GDM1 (cell line): ENCODE results near the gene SLC37A1.

Experiments used
- DNase-seq: peaks from one replicate; lab custom pipeline; 2025; lab: John Stamatoyannopoulos, UW

SLC37A1 gene

GRCh38 chr21:42507418-42507817 is 6.2 kb upstream of the SLC37A1 start:
- no peak for DNase-seq

GRCh38 chr21:42508371-42508770 is 5.3 kb upstream of the SLC37A1 start:
- no peak for DNase-seq

- no peak for DNase-seq
Measured at GRCh38 chr21:42509244-42509643, 4.4 kb upstream of the SLC37A1 start.

GRCh38 chr21:42512346-42513034 is 1.2 kb upstream of the SLC37A1 start:
- DNase-seq = no peak

DNA sequence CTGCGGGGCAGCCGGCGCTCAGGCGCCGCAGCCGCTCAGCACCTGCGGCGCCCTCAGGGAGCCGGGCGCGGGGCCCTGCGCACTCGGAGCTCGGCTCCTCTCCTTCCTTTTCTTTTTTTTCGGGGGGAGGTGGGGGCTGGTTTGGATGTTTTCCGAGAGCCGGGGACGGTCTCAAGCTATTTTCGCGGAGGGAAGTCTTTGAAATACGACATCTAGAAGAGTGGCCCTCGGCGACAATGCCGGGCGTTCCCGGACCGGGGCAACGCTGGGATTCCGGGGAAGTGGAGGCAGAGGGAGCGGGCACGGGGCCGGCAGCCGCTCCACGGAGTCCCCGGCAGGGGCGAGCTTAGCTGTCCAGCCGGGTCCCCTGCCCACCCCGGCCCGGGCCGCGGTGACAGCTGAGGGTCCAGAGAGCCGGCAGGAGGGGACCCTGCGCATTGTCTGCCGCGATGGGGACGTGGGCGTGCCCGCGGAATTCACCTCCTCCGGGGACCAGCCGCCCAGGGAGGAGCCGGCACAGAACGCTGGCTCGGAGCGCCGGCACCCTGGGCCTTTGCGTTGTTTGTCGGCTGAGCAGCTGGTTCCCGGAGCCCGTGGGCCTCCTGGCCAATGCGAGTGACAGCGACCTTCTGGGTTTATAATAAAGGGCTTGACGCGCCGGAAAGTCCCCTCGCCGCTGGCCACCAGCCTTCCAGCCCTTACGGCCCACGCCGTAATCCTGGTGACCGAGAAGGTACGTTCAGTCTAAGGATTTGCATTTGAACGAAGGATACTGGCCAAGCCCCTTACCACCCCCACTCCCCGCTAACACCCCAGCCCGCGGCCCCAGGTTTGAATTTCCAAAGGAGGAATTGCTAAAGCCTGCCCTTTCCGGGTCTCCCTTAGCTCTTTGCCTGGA is 582 bp downstream of the SLC37A1 start:
- no peak for DNase-seq

DNA sequence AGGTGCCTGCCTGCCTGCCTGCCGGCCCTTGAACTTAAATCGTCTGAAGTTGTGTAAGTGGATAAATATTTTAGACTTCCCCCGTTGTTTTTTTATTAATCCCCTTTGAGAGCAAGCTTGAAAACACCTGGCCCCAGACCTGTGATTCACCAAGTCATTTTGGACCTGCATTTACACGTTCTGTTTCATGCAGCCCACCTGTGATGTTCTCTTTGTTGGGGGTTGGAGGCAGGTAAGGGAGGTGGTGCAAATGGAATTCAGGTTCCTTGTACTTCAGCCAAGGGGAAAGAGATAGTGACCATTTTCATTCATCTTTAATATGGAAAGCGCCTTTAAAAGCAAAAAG is 1.2 kb downstream of the SLC37A1 start:
- no peak for DNase-seq

- no peak for DNase-seq
Measured at GRCh38 chr21:42515708-42516502, 2.3 kb downstream of the SLC37A1 start.

DNA sequence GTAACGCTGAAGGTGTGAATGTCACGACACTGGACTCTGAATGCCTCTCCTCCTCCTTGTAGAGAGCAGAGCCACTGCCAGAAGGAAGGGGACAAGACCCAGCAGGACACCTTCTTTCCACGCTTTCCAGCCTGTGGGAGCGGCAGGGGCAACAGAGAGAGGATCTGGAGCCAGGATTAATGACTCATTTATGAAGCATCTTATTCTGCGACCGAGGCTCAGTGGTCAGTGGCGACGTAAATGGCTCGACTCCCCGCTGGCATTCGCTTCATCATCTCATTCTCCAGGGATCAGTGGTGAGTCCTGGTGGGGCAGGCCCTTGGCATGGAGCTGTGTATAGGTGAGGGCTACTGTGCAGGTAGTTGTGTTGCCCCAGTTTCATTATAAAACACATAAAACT is 4.6 kb downstream of the SLC37A1 start:
- no peak for DNase-seq

DNA sequence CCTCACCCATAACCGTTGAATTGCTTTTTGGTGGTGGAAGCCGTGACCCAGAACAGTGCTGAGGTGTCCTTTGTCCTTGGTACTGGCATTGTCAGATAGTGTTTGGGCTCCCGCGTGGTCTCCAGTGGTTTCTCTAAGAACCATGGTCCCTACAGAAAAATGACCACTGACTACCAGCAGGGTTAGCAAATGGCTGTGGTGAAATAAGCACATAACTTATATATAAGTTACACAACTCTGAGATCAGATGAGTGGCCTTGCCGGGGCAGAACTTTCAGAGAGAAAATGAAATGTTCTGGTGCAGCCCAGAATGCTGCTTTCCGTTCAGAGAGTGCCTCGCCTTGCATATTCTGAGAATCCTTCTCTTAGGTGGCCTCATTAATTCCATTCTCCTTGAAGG is 5.0 kb downstream of the SLC37A1 start:
- DNase-seq = no peak

DNA sequence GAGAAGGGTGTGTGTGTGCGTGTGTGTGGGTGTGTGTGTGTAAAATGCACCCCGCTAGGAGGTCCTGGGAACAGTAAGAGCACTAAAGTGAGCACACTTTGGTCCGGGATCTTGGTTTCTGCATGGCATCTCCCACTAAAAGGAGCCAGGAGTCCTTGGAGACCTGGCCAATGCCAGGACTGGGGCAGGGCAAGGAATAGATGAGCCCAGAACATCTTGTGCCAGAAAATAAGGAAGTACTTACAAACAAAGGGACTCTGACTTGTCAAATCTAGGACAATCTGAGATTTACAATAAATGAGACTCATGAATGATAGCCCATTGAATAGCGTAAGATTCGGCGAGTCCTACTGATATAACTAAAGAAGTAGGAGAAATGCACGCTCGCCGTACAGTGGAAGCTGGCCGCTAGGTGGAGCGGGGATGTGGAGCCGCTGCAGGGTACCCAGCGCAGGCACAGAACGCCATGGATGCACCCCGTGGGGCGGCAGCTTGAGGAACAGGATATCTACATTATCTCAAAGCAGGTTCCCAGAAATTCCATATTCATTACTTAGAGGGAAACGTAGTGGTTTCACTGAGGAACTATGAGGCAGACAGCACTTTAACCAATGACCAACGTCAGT is 7.1 kb downstream of the SLC37A1 start:
- no peak for DNase-seq

- DNase-seq = no peak
Measured at GRCh38 chr21:42521384-42521783, 7.7 kb downstream of the SLC37A1 start.

DNA sequence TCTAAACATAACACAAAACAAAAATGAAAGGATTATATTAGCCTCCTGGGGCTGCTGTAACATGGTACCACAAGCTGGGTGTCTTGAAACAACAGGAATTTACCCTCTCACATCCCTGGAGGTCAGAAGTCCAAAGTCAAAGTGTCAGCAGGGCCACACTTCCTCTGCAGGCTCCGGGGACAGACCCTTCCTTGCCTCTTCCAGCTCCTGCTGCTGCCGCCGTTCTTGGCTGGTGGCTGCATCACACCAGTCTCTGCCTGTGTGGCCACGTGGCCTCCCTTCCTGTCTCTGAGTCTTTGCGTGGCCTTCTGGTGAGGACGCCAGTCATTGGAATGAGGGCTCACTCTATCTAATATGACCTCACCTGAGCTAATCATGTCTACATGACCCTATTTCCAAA is 8.2 kb downstream of the SLC37A1 start:
- no peak for DNase-seq

- DNase-seq = no peak
Measured at GRCh38 chr21:42522271-42522670, 8.6 kb downstream of the SLC37A1 start.

GRCh38 chr21:42522771-42523170 is 9.1 kb downstream of the SLC37A1 start:
- no peak for DNase-seq

- DNase-seq = no peak
Measured at GRCh38 chr21:42523211-42523610, 9.6 kb downstream of the SLC37A1 start.

DNA sequence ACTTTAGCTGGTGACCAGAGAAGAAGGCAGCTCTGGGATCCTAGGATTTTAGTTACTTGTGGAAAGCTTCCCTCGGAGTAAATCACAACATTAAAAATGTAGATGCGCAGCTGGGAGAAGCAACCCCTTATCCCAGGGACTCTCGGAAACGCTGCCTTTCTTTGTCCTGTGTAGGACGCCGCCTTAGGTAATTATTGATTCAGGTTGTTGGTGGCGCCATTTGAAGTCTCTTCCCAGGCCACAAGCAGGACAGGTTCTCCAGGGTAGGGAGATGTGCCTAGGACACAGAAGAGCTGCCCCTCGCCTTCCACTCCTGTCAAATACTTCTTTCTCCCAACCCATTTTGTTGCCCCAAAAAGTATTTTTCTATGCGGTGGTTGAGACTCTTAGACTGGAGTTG is 10.3 kb downstream of the SLC37A1 start:
- no peak for DNase-seq

DNA sequence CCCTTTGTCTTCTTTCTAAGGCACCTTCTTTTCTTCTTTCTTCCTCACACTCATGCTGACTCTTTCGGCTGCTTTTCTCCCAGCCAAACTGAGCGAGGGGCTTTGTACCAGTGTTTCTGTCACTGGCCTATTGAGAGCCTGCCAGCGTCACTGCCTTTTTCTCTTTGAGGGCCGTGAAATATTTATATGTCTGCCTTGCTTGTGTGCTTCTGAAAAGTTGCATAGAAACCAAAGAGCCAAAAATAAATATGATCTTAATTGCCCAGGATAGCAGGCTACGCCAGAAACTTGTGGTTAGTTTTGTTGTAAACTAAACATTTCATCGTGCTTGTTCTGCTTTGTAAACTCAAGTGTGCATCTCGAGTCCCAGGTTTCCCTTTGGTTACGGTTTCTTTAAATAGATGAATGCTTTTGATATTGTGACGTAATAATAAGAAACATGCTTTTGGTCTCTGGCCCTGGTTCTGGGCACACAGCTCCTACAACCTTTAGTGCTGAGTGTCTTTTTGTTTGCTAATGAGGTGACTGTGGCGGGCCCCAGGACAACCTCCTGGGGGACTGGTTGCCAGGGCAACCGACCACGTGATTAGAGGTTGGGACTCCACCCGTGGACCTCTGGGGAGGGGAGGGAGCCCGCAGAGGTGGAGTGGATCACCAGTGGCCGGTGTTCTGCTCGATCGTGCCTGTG is 10.8 kb downstream of the SLC37A1 start:
- DNase-seq = no peak

DNA sequence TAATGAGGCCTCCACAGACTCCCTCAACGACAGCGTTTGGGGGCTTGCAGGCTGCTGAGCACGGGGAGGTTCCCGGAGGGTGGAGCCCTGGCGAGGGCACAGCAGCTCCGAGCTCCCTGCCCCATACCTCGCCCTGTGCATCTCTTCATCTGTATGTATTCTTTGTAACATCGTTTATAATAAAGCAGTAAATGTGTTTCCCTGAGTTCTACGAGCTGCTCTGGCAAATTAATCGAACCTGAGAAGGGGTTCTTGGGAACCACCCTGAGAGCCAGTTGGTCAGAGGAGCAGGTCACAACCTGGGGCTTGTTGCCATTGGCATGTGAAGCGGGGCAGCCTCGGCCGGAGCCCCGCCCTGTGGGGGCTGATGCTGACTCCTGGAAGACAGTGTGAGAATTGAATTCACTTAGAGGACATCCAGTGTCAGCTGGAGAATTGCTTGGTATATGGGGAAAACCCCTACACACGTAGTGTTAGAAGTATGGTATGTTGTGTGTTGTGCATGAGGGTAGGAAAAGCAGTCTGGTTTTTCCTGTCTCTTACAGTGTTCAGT is 11.5 kb downstream of the SLC37A1 start:
- DNase-seq = no peak

DNA sequence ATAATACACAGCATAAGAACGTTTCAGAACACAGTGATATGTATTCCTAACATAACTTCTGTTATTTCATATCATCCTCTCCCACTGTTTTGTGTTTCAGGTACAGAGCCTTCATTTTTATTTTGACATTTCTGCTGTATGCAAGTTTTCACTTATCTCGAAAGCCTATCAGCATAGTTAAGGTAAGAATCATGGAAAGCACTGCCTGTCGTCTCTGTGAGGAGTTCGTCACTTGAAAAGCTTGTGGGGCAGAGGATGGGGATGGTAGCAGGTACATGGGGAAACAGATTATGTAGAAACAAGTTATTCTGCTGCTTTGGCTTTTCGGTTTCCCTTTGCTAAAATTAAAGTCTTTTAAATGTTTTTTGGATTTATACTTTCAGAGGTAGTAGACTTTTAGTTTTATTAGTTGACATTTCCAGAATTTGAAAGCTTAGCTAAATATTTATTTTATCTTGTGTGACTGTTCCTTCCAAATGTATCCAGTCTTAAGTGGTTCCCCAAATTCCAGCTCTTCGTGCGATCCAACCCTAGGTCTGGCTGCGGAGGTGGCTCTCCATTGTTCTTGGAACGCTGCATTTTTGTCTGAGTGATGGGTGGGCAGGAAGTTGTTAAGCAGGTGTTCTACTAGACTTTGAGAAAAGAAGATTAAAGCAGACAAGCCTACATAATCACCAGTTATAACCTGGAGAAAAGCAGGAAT is 12.2 kb downstream of the SLC37A1 start:
- no peak for DNase-seq

DNA sequence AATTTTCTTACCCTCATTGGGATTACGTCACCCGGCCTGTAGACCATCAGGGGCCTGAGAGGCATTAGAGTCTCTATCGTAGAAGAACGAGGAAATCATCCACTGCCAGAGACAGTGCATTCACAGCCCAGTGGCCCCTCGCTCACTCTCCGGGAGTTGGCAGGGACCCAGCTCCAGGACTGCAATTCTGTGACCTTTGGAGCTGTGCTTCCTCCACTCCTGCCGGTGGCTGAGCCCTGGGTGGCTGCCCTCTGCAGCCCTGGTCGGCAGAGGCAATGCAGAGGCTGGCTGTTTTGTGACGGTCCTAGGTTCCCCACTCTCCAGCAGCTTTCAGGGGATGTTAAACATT is 12.7 kb downstream of the SLC37A1 start:
- no peak for DNase-seq

GRCh38 chr21:42527127-42527488 is 13.5 kb downstream of the SLC37A1 start:
- no peak for DNase-seq
